Osteoblast (primary cell): Measurements from ENCODE around the gene DPF3. TPM values are rescaled to one million over a fixed set of nuclear protein-coding genes. Genes with fewer than 3 reads are reported as not detected.

Experiments
- DNase-seq: peaks from one replicate; pipeline ENCODE4 v3.0.0; 2011; ENCODE audit warnings: low spot score, mixed read lengths; ENCODE audit not compliant: insufficient read length; ENCODE audit errors: missing footprints
- H2AFZ ChIP-seq: 2 replicates; pipeline ENCODE4 v1.6.0; 2011; ENCODE audit warnings: mild to moderate bottlenecking, low read length
- H3K27ac ChIP-seq: 2 replicates; pipeline ENCODE4 v1.5.1; 2011; ENCODE audit warnings: mild to moderate bottlenecking, low read depth, low read length, moderate library complexity
- H3K27me3 ChIP-seq: 2 replicates; pipeline ENCODE4 v1.6.0; 2012; ENCODE audit warnings: mild to moderate bottlenecking, control low read depth, inconsistent platforms, low read length, moderate library complexity; ENCODE audit not compliant: insufficient read depth
- H3K36me3 ChIP-seq: 2 replicates; pipeline ENCODE4 v1.5.1; 2011; ENCODE audit warnings: mild to moderate bottlenecking, low read length, control low read depth, moderate library complexity; ENCODE audit not compliant: insufficient read depth
- H3K4me1 ChIP-seq: 2 replicates; pipeline ENCODE4 v1.5.1; 2011; ENCODE audit warnings: mild to moderate bottlenecking, low read length, control low read depth, moderate library complexity; ENCODE audit not compliant: insufficient read depth
- H3K4me2 ChIP-seq: 2 replicates; pipeline ENCODE4 v1.6.0; 2011; ENCODE audit warnings: mild to moderate bottlenecking, low read length; ENCODE audit not compliant: insufficient read depth
- H3K4me3 ChIP-seq: fragments of 200-600 bp; sonication (generic); 3 replicates; pipeline ENCODE4 v1.5.1; 2012; ENCODE audit warnings: mild to moderate bottlenecking, low read length, inconsistent platforms; ENCODE audit not compliant: insufficient read depth
- H3K79me2 ChIP-seq: 2 replicates; pipeline ENCODE4 v1.6.0; 2012; ENCODE audit warnings: mild to moderate bottlenecking, low read length, control low read depth, inconsistent platforms; ENCODE audit not compliant: insufficient read depth
- H3K9me3 ChIP-seq: 2 replicates; pipeline ENCODE4 v1.5.1; 2011; ENCODE audit warnings: low read depth, low read length, control low read depth
- H4K20me1 ChIP-seq: 2 replicates; pipeline ENCODE4 v1.6.0; 2012; ENCODE audit warnings: mild to moderate bottlenecking, low read length, control low read depth; ENCODE audit not compliant: insufficient read depth
- CTCF ChIP-seq: IDR thresholded peaks from 2 replicates; pipeline ENCODE4 v1.5.1; 2011; ENCODE audit warnings: mild to moderate bottlenecking, low read depth, low read length, moderate library complexity; ENCODE audit errors: extremely low read depth
- total RNA-seq: library from RNA; depleted of rRNA; stranded (reverse); fragments of >200 nt; gene quantifications from 2 replicates; pipeline ENCODE4 v1.2.3, GENCODE V29; 2012

Gene DPF3
- total RNA-seq, 1 donor = 1.8 TPM

GRCh38 chr14:72644038-72644437, 249.9 kb downstream of the DPF3 start:
- Histone ChIP-seq H3K27me3 (no peaks in the 10 kb centered on the region), H3K4me2 (peak overlapping the region; percentile 70), H3K79me2 (no peaks in the 10 kb centered on the region), H4K20me1 (no peaks in the 10 kb centered on the region), H3K27ac (peak overlapping the region; percentile 87), H3K36me3 (no peaks in the 10 kb centered on the region), H2AFZ (no peak overlapping the region), H3K9me3 (peaks cover 3% of the 10 kb centered on the region), H3K4me1 (peaks cover 30% of the 10 kb centered on the region), H3K4me3 (no peak overlapping the region)
- TF ChIP-seq CTCF = no peak
- no peak for DNase-seq

DNA sequence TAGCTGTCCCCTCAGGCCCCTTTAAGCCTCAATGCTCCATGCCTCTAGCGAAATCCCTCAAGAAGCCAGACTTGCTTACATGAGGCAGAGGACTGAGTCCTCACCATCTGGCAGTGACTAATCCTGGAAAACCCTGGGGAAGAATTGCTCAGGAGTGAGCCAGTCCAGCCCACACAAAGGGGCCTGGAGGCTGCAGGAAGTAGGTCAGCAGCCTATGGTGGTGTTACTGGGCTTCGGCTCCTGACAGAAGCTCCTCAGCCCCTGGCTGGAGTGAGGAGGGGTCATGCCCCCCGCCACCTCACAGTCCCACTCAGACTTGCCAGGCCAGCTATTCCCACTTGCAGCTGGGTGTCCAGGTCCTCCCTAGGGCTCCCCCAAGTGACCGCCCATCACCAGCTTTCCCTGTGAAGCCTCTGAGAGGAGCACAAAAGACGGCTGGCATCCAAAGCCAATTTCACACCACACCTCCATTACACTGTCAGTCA, 250.5 kb downstream of the DPF3 start:
- no peaks in the 10 kb centered on the region for H4K20me1 ChIP-seq
- no peaks in the 10 kb centered on the region for H3K36me3 ChIP-seq
- DNase-seq = peak; percentile 96
- no peaks in the 10 kb centered on the region for H3K27me3 ChIP-seq
- peak overlapping the region; percentile 90 for H2AFZ ChIP-seq
- no peak for TF ChIP-seq CTCF
- H3K79me2 ChIP-seq = no peaks in the 10 kb centered on the region
- H3K27ac ChIP-seq = peak overlapping the region; percentile 87
- H3K4me1 ChIP-seq = peaks cover 33% of the 10 kb centered on the region
- H3K4me3 ChIP-seq = peak overlapping the region; percentile 43
- H3K9me3 ChIP-seq = peaks cover 3% of the 10 kb centered on the region
- peak overlapping the region; percentile 70 for H3K4me2 ChIP-seq

DNA sequence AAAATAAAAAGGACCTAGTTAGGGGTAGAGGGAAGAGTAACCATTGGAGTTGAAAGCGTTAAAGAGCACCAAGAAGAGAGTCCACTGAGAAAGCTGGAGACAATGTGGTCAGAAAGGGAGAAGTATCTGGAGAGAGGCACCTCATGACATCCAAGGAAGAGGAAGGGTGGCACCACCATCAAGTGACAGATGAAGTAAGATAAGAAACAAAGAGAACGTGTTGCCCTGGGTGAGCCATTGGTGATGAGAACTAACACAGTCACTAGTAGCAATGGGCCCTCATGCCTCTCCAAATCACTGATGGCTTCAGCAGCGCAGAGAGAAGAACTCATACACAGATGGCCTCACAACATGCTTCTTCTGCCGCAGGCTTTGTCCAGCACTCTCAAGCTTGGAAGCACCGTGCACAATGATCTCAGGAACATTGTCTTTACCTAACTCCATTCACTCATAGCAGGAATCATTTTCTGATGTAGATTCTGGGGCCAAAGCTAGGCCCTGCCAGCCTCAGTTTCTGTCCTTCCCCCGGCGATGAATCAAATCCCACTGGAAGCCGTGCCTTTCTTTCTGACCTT, 252.9 kb downstream of the DPF3 start:
- H2AFZ ChIP-seq = no peak overlapping the region
- H3K4me1 ChIP-seq = peaks cover 38% of the 10 kb centered on the region
- no peak overlapping the region for H3K27ac ChIP-seq
- no peak for DNase-seq
- H3K27me3 ChIP-seq = no peaks in the 10 kb centered on the region
- no peak for TF ChIP-seq CTCF
- no peak overlapping the region for H3K4me2 ChIP-seq
- peaks cover 3% of the 10 kb centered on the region for H3K9me3 ChIP-seq
- no peak overlapping the region for H3K4me3 ChIP-seq
- H4K20me1 ChIP-seq = no peaks in the 10 kb centered on the region
- no peaks in the 10 kb centered on the region for H3K79me2 ChIP-seq
- H3K36me3 ChIP-seq = no peaks in the 10 kb centered on the region

- Histone ChIP-seq H3K4me1 (peaks cover 39% of the 10 kb centered on the region), H3K36me3 (no peaks in the 10 kb centered on the region), H4K20me1 (no peaks in the 10 kb centered on the region), H3K27me3 (no peaks in the 10 kb centered on the region), H3K79me2 (no peaks in the 10 kb centered on the region), H3K9me3 (peaks cover 3% of the 10 kb centered on the region), H3K4me2 (peak overlapping the region; percentile 36), H3K27ac (peak overlapping the region; percentile 50), H2AFZ (no peak overlapping the region), H3K4me3 (no peak overlapping the region)
- peak; percentile 88 for DNase-seq
- TF ChIP-seq CTCF = no peak
These were observed 255.9 kb downstream of the DPF3 start for GRCh38 chr14:72638021-72638420.
